Measurements from ENCODE around the gene AGPAT3.
"Not testable (repeated sequence)": the region's sequence is repeated elsewhere in the genome, so short reads cannot be mapped to it uniquely, and the experiment has no call there.

AGPAT3 gene

GRCh38 chr21:43835050-43835449 is 30.0 kb upstream of the AGPAT3 start:
- in situ Hi-C loops (cut with HindIII; ENCODE audit: low sequenced_read_pairs), result no loop called here
- H3K4me3 ChIP-seq (ENCODE audit: low read depth, low read length), result no peak overlapping the region
- TF ChIP-seq CTCF (IDR thresholded peaks at IDR 0.05; ENCODE audit: low read depth, low read length), result no peak
- DNase-seq (ENCODE audit: low read depth, low spot score), result no peak

GRCh38 chr21:43835861-43836260 is 29.2 kb upstream of the AGPAT3 start:
- in situ Hi-C loops (cut with HindIII; ENCODE audit: low sequenced_read_pairs), result no loop called here
- H3K4me3 ChIP-seq (ENCODE audit: low read depth, low read length), result no peak overlapping the region
- no peak for DNase-seq (ENCODE audit: low read depth, low spot score)
- TF ChIP-seq CTCF (IDR thresholded peaks at IDR 0.05; ENCODE audit: low read depth, low read length), result no peak

- no peak for TF ChIP-seq CTCF (IDR thresholded peaks at IDR 0.05; ENCODE audit: low read depth, low read length)
- in situ Hi-C loops (cut with HindIII; ENCODE audit: low sequenced_read_pairs), result no loop called here
- H3K4me3 ChIP-seq (ENCODE audit: low read depth, low read length), result no peak overlapping the region
- DNase-seq (ENCODE audit: low read depth, low spot score), result no peak
These were observed 28.4 kb upstream of the AGPAT3 start for GRCh38 chr21:43836616-43837015.

- H3K4me3 ChIP-seq (ENCODE audit: low read depth, low read length), result no peak overlapping the region
- in situ Hi-C loops (cut with HindIII; ENCODE audit: low sequenced_read_pairs), result no loop called here
- DNase-seq (ENCODE audit: low read depth, low spot score), result no peak
- TF ChIP-seq CTCF (IDR thresholded peaks at IDR 0.05; ENCODE audit: low read depth, low read length), result no peak
These were observed 24.8 kb upstream of the AGPAT3 start for GRCh38 chr21:43840259-43840658.

GRCh38 chr21:43842742-43843141 is 22.3 kb upstream of the AGPAT3 start:
- TF ChIP-seq CTCF (IDR thresholded peaks at IDR 0.05; ENCODE audit: low read depth, low read length), result no peak
- in situ Hi-C loops (cut with HindIII; ENCODE audit: low sequenced_read_pairs), result no loop called here

GRCh38 chr21:43844906-43845305 is 20.1 kb upstream of the AGPAT3 start:
- H3K4me3 ChIP-seq (ENCODE audit: low read depth, low read length); in situ Hi-C loops (cut with HindIII; ENCODE audit: low sequenced_read_pairs); DNase-seq (ENCODE audit: low read depth, low spot score): not testable (repeated sequence)

More at GRCh38 chr21:43842742-43843141, 22.3 kb upstream of the AGPAT3 start:
- DNase-seq (ENCODE audit: low read depth, low spot score), result no peak
- H3K4me3 ChIP-seq (ENCODE audit: low read depth, low read length), result no peak overlapping the region

GRCh38 chr21:43845386-43845785 is 19.6 kb upstream of the AGPAT3 start:
- in situ Hi-C loops (cut with HindIII; ENCODE audit: low sequenced_read_pairs), result no loop called here
- no peak for DNase-seq (ENCODE audit: low read depth, low spot score)
- no peak overlapping the region for H3K4me3 ChIP-seq (ENCODE audit: low read depth, low read length)
- TF ChIP-seq CTCF (IDR thresholded peaks at IDR 0.05; ENCODE audit: low read depth, low read length), result no peak
